ENCODE data around the gene IL12A. TPM values are rescaled to one million over a fixed set of nuclear protein-coding genes. Genes with fewer than 3 reads are reported as not detected.
A peak's percentile ranks its signal among the peaks of the same experiment; 100 is the strongest.

Gene IL12A
- 1 to 10 TPM in 2 of 4 donors, under 1 TPM in 2; 0.27 to 1.2 (median 0.91) TPM for polyA plus RNA-seq (ENCODE audit: insufficient read length in 4 of 4)

GRCh38 chr3:159988617-159989271 is at the start of gene IL12A:
TSS of gene IL12A (plus strand) at chr3:159988835.
- peak; percentile 41 to 69 (median 52) for DNase-seq (ENCODE audit: low read depth in 4 of 4, low spot score in 3 of 4)

- DNase-seq (ENCODE audit: low read depth in 4 of 4, low spot score in 3 of 4), result no peak
Measured at GRCh38 chr3:159941038-159942000, 47.3 kb upstream of the IL12A start.

- no peak for DNase-seq (ENCODE audit: low read depth in 4 of 4, low spot score in 3 of 4)
Measured at GRCh38 chr3:159944781-159945180, 43.9 kb upstream of the IL12A start.

GRCh38 chr3:159945930-159946329 is 42.7 kb upstream of the IL12A start:
- no peak for DNase-seq (ENCODE audit: low read depth in 4 of 4, low spot score in 3 of 4)

- DNase-seq (ENCODE audit: low read depth in 4 of 4, low spot score in 3 of 4), result no peak
Measured at GRCh38 chr3:159947220-159947619, 41.4 kb upstream of the IL12A start.

- no peak for DNase-seq (ENCODE audit: low read depth in 4 of 4, low spot score in 3 of 4)
Measured at GRCh38 chr3:159948429-159949144, 40.0 kb upstream of the IL12A start.

- DNase-seq (ENCODE audit: low read depth in 4 of 4, low spot score in 3 of 4), result no peak
Measured at GRCh38 chr3:159950156-159950898, 38.3 kb upstream of the IL12A start.

- DNase-seq (ENCODE audit: low read depth in 4 of 4, low spot score in 3 of 4), result no peak
Measured at GRCh38 chr3:159951540-159951939, 37.1 kb upstream of the IL12A start.

- DNase-seq (ENCODE audit: low read depth in 4 of 4, low spot score in 3 of 4), result no peak
Measured at GRCh38 chr3:159953325-159954085, 35.1 kb upstream of the IL12A start.

- no peak for DNase-seq (ENCODE audit: low read depth in 4 of 4, low spot score in 3 of 4)
Measured at GRCh38 chr3:159960188-159961148, 28.2 kb upstream of the IL12A start.

GRCh38 chr3:159964166-159964973 is 24.3 kb upstream of the IL12A start:
- no peak for DNase-seq (ENCODE audit: low read depth in 4 of 4, low spot score in 3 of 4)

- DNase-seq (ENCODE audit: low read depth in 4 of 4, low spot score in 3 of 4), result no peak
Measured at GRCh38 chr3:159971311-159971710, 17.3 kb upstream of the IL12A start.

- no peak for DNase-seq (ENCODE audit: low read depth in 4 of 4, low spot score in 3 of 4)
Measured at GRCh38 chr3:159977295-159977694, 11.3 kb upstream of the IL12A start.

- no peak for DNase-seq (ENCODE audit: low read depth in 4 of 4, low spot score in 3 of 4)
Measured at GRCh38 chr3:159978353-159978752, 10.3 kb upstream of the IL12A start.

- no peak for DNase-seq (ENCODE audit: low read depth in 4 of 4, low spot score in 3 of 4)
Measured at GRCh38 chr3:159978918-159979703, 9.5 kb upstream of the IL12A start.

GRCh38 chr3:159982442-159982974 is 6.1 kb upstream of the IL12A start:
- no peak for DNase-seq (ENCODE audit: low read depth in 4 of 4, low spot score in 3 of 4)

- DNase-seq (ENCODE audit: low read depth in 4 of 4, low spot score in 3 of 4), result no peak
Measured at GRCh38 chr3:159987291-159987711, 1.3 kb upstream of the IL12A start.
